SK-N-SH treated with all-trans-retinoic acid at 6 μM for 48 hours (cell line): ENCODE data around the gene AIG1.
"Not testable (repeated sequence)": the region's sequence is repeated elsewhere in the genome, so short reads cannot be mapped to it uniquely, and the experiment has no call there.

Experiments used
- ATAC-seq: fragments of 200-7000 bp; cut with Tn5 transposase; 3 replicates; pipeline ENCODE4 v1.9.1; 2020; ENCODE audit warnings: mild to moderate bottlenecking, moderate library complexity
- ARNTL ChIP-seq: fragments of 450-650 bp; formaldehyde crosslinking; IDR thresholded peaks from 2 replicates; pipeline ENCODE4 v1.5.0; 2020; ENCODE audit warnings: low read depth, mild to moderate bottlenecking, moderate library complexity, borderline replicate concordance
- BACH2 ChIP-seq: fragments of 250-450 bp; sonication (Bioruptor Pico); IDR thresholded peaks from 2 replicates; pipeline ENCODE4 v1.9.0; 2021; ENCODE audit warnings: mild to moderate bottlenecking, borderline replicate concordance
- CSDC2 ChIP-seq: fragments of 250-450 bp; sonication (Bioruptor Pico); IDR thresholded peaks from 2 replicates; pipeline ENCODE4 v1.5.0; 2020; ENCODE audit warnings: mild to moderate bottlenecking, moderate library complexity
- CSRNP3 ChIP-seq: fragments of 250-450 bp; sonication (Bioruptor Pico); IDR thresholded peaks from 2 replicates; pipeline ENCODE4 v1.5.1; 2021; ENCODE audit warnings: mild to moderate bottlenecking, moderate library complexity
- ESRRG ChIP-seq: fragments of 250-450 bp; sonication (Bioruptor Pico); IDR thresholded peaks from 2 replicates; pipeline ENCODE4 v1.6.1; 2021; ENCODE audit warnings: mild to moderate bottlenecking
- GLIS3 ChIP-seq: fragments of 250-450 bp; sonication (Bioruptor Pico); IDR thresholded peaks from 2 replicates; pipeline ENCODE4 v1.5.0; 2020; ENCODE audit warnings: mild to moderate bottlenecking, moderate library complexity
- ISL1 ChIP-seq: fragments of 250-450 bp; sonication (Bioruptor Pico); IDR thresholded peaks from 2 replicates; pipeline ENCODE4 v2.1.2; 2022; ENCODE audit warnings: mild to moderate bottlenecking, moderate library complexity
- OSR1 ChIP-seq: fragments of 250-450 bp; sonication (Bioruptor Pico); IDR thresholded peaks from 2 replicates; pipeline ENCODE4 v1.8.0; 2022; ENCODE audit warnings: moderate library complexity, mild to moderate bottlenecking, inconsistent platforms
- PATZ1 ChIP-seq: fragments of 250-450 bp; sonication (Bioruptor Pico); IDR thresholded peaks from 2 replicates; pipeline ENCODE4 v1.8.0; 2020; ENCODE audit warnings: mild to moderate bottlenecking, moderate library complexity, borderline replicate concordance
- POU6F1 ChIP-seq: fragments of 250-450 bp; sonication (Bioruptor Pico); IDR thresholded peaks from 2 replicates; pipeline ENCODE4 v1.8.0; 2021; ENCODE audit warnings: low read depth, mild to moderate bottlenecking, moderate library complexity, borderline replicate concordance
- PPARA ChIP-seq: fragments of 250-450 bp; sonication (Bioruptor Pico); IDR thresholded peaks from 2 replicates; pipeline ENCODE4 v1.5.0; 2020; ENCODE audit warnings: mild to moderate bottlenecking, borderline replicate concordance
- RARB ChIP-seq: fragments of 250-450 bp; sonication (Bioruptor Pico); IDR thresholded peaks from 2 replicates; pipeline ENCODE4 v1.8.0; 2021; ENCODE audit warnings: mild to moderate bottlenecking, moderate library complexity
- SNAI2 ChIP-seq: fragments of 250-450 bp; sonication (Bioruptor Pico); IDR thresholded peaks from 2 replicates; pipeline ENCODE4 v1.5.0; 2020; ENCODE audit warnings: mild to moderate bottlenecking, moderate library complexity
- TCF4 ChIP-seq: fragments of 250-450 bp; sonication (Bioruptor Pico); IDR thresholded peaks from 2 replicates; pipeline ENCODE4 v1.8.0; 2021; ENCODE audit warnings: mild to moderate bottlenecking, moderate library complexity, borderline replicate concordance
- TOX ChIP-seq: fragments of 250-450 bp; sonication (Bioruptor Pico); IDR thresholded peaks from 2 replicates; pipeline ENCODE4 v1.8.0; 2021; ENCODE audit warnings: mild to moderate bottlenecking, moderate library complexity, borderline replicate concordance
- ZC3H10 ChIP-seq: fragments of 250-450 bp; sonication (Bioruptor Pico); IDR thresholded peaks from 2 replicates; pipeline ENCODE4 v1.5.1; 2021; ENCODE audit warnings: mild to moderate bottlenecking, moderate library complexity
- ZFP3 ChIP-seq: fragments of 250-450 bp; sonication (Bioruptor Pico); IDR thresholded peaks from 2 replicates; pipeline ENCODE4 v1.5.0; 2020; ENCODE audit warnings: mild to moderate bottlenecking, moderate library complexity
- ZFP30 ChIP-seq: fragments of 450-650 bp; formaldehyde crosslinking; IDR thresholded peaks from 2 replicates; pipeline ENCODE4 v1.5.0; 2022; ENCODE audit warnings: mild to moderate bottlenecking, moderate library complexity
- ZNF565 ChIP-seq: fragments of 450-650 bp; formaldehyde crosslinking; conservative IDR thresholded peaks from 2 replicates; pipeline ENCODE4 v1.5.0; 2020; ENCODE audit warnings: low read depth, mild to moderate bottlenecking, moderate library complexity
- ZNF70 ChIP-seq: fragments of 450-650 bp; formaldehyde crosslinking; IDR thresholded peaks from 2 replicates; pipeline ENCODE4 v1.5.0; 2020; ENCODE audit warnings: mild to moderate bottlenecking, moderate library complexity
- ZNF8 ChIP-seq: fragments of 450-650 bp; formaldehyde crosslinking; IDR thresholded peaks from 2 replicates; pipeline ENCODE4 v1.5.0; 2020; ENCODE audit warnings: mild to moderate bottlenecking, moderate library complexity
- TF ChIP-seq, protein P1 (sequence below): fragments of 250-450 bp; sonication (Bioruptor Pico); IDR thresholded peaks from 2 replicates; pipeline ENCODE4 v1.5.0; 2020; ENCODE audit warnings: mild to moderate bottlenecking, moderate library complexity
- TF ChIP-seq, protein P2 (sequence below): fragments of 250-450 bp; sonication (Bioruptor Pico); IDR thresholded peaks from 2 replicates; pipeline ENCODE4 v1.5.1; 2020; ENCODE audit warnings: low read depth, mild to moderate bottlenecking, moderate library complexity

AIG1 gene

DNA sequence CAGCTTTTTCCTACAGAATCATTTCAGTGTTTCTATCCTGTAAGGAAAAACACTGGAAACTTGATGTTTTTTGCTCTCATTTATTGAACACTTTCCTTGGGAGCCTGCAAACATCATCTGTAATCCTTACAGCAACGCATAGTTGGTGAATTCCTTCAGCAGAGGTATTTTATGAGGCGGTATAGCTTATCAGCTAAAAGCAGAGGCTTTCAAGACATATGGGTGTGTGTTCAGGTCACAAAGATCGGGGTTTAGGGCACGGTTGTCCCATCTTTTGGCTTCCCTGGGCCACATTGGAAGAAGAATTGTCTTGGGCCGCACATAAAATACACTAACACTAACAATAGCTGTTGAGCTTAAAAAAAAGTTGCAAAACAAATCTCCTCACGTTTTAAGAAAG lies 185.0 kb downstream of the AIG1 start:
- ATAC-seq: no peak
- TF ChIP-seq ZNF565 (CRISPR knock-in tag) (no peak), ZNF70 (CRISPR knock-in tag) (no peak), ZNF8 (CRISPR knock-in tag) (no peak), OSR1 (CRISPR knock-in tag) (no peak), POU6F1 (CRISPR knock-in tag) (no peak), ZFP30 (no peak), RARB (no peak), TCF4 (CRISPR knock-in tag) (no peak), ZC3H10 (CRISPR knock-in tag) (no peak), CSRNP3 (no peak), BACH2 (no peak), PATZ1 (CRISPR knock-in tag) (no peak), ZFP3 (CRISPR knock-in tag) (no peak), TOX (CRISPR knock-in tag) (no peak), CSDC2 (CRISPR knock-in tag) (no peak), GLIS3 (CRISPR knock-in tag) (no peak), ISL1 (no peak), ARNTL (no peak), ESRRG (no peak)
- TF ChIP-seq, protein P1, sequence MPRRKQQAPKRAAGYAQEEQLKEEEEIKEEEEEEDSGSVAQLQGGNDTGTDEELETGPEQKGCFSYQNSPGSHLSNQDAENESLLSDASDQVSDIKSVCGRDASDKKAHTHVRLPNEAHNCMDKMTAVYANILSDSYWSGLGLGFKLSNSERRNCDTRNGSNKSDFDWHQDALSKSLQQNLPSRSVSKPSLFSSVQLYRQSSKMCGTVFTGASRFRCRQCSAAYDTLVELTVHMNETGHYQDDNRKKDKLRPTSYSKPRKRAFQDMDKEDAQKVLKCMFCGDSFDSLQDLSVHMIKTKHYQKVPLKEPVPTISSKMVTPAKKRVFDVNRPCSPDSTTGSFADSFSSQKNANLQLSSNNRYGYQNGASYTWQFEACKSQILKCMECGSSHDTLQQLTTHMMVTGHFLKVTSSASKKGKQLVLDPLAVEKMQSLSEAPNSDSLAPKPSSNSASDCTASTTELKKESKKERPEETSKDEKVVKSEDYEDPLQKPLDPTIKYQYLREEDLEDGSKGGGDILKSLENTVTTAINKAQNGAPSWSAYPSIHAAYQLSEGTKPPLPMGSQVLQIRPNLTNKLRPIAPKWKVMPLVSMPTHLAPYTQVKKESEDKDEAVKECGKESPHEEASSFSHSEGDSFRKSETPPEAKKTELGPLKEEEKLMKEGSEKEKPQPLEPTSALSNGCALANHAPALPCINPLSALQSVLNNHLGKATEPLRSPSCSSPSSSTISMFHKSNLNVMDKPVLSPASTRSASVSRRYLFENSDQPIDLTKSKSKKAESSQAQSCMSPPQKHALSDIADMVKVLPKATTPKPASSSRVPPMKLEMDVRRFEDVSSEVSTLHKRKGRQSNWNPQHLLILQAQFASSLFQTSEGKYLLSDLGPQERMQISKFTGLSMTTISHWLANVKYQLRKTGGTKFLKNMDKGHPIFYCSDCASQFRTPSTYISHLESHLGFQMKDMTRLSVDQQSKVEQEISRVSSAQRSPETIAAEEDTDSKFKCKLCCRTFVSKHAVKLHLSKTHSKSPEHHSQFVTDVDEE (CRISPR knock-in tag): no peak

- ATAC-seq: not testable (repeated sequence)
Measured at GRCh38 chr6:143246166-143246775, 185.6 kb downstream of the AIG1 start.

DNA sequence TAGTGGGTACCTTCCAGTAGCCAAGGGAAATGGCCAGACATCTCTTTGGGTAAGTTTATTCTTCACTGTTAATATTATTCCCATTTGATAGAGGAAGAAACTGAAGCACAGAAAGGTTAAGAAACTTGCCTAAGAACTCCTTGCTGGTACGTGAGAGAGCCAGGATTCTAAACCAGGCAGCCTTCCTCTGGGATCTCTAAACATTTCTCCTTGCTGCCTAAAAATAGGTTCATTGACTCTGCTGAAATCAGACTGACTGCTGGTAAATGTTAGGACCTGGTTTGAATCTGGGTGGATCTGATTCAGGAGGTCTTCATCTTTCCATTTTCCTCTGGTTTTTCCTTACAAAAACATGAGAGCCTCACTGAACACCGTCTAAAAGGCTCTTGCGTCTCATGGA lies 186.9 kb downstream of the AIG1 start:
- ATAC-seq: no peak
- TF ChIP-seq ZNF70 (CRISPR knock-in tag): no peak
- TF ChIP-seq PPARA (CRISPR knock-in tag): no peak
- no peak for TF ChIP-seq CSRNP3
- no peak for TF ChIP-seq ZNF8 (CRISPR knock-in tag)
- no peak for TF ChIP-seq SNAI2 (CRISPR knock-in tag)
- no peak for TF ChIP-seq ZNF565 (CRISPR knock-in tag)
- no peak for TF ChIP-seq ESRRG
- TF ChIP-seq, protein P2, sequence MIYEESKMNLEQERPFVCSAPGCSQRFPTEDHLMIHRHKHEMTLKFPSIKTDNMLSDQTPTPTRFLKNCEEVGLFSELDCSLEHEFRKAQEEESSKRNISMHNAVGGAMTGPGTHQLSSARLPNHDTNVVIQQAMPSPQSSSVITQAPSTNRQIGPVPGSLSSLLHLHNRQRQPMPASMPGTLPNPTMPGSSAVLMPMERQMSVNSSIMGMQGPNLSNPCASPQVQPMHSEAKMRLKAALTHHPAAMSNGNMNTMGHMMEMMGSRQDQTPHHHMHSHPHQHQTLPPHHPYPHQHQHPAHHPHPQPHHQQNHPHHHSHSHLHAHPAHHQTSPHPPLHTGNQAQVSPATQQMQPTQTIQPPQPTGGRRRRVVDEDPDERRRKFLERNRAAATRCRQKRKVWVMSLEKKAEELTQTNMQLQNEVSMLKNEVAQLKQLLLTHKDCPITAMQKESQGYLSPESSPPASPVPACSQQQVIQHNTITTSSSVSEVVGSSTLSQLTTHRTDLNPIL (CRISPR knock-in tag): no peak
- TF ChIP-seq ZFP30: no peak
- no peak for TF ChIP-seq GLIS3 (CRISPR knock-in tag)
- TF ChIP-seq, protein P1 (CRISPR knock-in tag): no peak
- TF ChIP-seq ISL1: no peak
- TF ChIP-seq TCF4 (CRISPR knock-in tag): no peak
- TF ChIP-seq POU6F1 (CRISPR knock-in tag): no peak
- no peak for TF ChIP-seq RARB
